HEK293 (cell line): ENCODE measurements around the gene CCER1.

ENCODE experiments used
- CTCF ChIA-PET: fragments of 350-600 bp; formaldehyde crosslinking; extraction: SDS; loops from one replicate; lab custom pipeline; 2021; ENCODE audit warnings: antibody characterized with exemption; lab: Yijun Ruan, JAX
- POLR2A ChIA-PET: fragments of 300-600 bp; formaldehyde crosslinking; extraction: SDS; loops from one replicate; lab custom pipeline; 2020; ENCODE audit warnings: antibody characterized with exemption, inconsistent platforms; lab: Yijun Ruan, JAX
- H3K27ac ChIP-seq: fragments of 200-500 bp; sonication (Bioruptor generic); 2 replicates; pipeline ENCODE4 v1.5.1; 2014; ENCODE audit warnings: low read depth, low read length, control low read depth, inconsistent platforms; ENCODE audit errors: extremely low read depth
- H3K36me3 ChIP-seq, 2 experiments: fragments of 200-500 bp in 1 of 2; sonication (Bioruptor generic) in 1 of 2; 1 replicate in 1 of 2; 2 replicates in 1 of 2; pipeline ENCODE4 v1.5.1; 2014 to 2017; ENCODE audit warnings: inconsistent platforms in 2 of 2, low read length in 2 of 2; ENCODE audit not compliant: control insufficient read depth in 2 of 2, insufficient read depth in 1 of 2
- H3K4me1 ChIP-seq: fragments of 200-500 bp; sonication (Bioruptor generic); 2 replicates; pipeline ENCODE4 v1.5.1; 2014; ENCODE audit warnings: mild to moderate bottlenecking, low read length, inconsistent platforms; ENCODE audit not compliant: control insufficient read depth, insufficient read depth
- H3K4me3 ChIP-seq: 2 replicates; pipeline ENCODE4 v1.5.1; 2011; ENCODE audit warnings: low read depth, mild to moderate bottlenecking, control low read depth, low read length, moderate library complexity
- H3K9me3 ChIP-seq: fragments of 200-500 bp; sonication (Bioruptor generic); 2 replicates; pipeline ENCODE4 v1.5.1; 2014; ENCODE audit warnings: low read depth, low read length, inconsistent platforms; ENCODE audit not compliant: control insufficient read depth, insufficient read depth
- EGR2 ChIP-seq: fragments of 450-650 bp; formaldehyde crosslinking; IDR thresholded peaks from 2 replicates; pipeline ENCODE4 v1.5.1; 2016; ENCODE audit warnings: low read depth, missing biosample characterization, missing genetic modification characterization
- HOXC10 ChIP-seq: sonication (generic); formaldehyde crosslinking; IDR thresholded peaks from 2 replicates; pipeline ENCODE4 v1.8.1; 2023; ENCODE audit warnings: mild to moderate bottlenecking, missing genetic modification reagents
- KLF16 ChIP-seq: fragments of 450-650 bp; formaldehyde crosslinking; IDR thresholded peaks from 2 replicates; pipeline ENCODE4 v1.5.1; 2017; ENCODE audit warnings: missing biosample characterization, missing genetic modification characterization
- MZF1 ChIP-seq: fragments of 450-650 bp; formaldehyde crosslinking; IDR thresholded peaks from 2 replicates; pipeline ENCODE4 v1.5.1; 2017; ENCODE audit warnings: missing biosample characterization, missing genetic modification characterization, borderline replicate concordance
- OSR2 ChIP-seq: fragments of 450-650 bp; formaldehyde crosslinking; IDR thresholded peaks from 2 replicates; pipeline ENCODE4 v1.5.1; 2016; ENCODE audit warnings: missing biosample characterization, missing genetic modification characterization
- SALL2 ChIP-seq: fragments of 450-650 bp; formaldehyde crosslinking; IDR thresholded peaks from 2 replicates; pipeline ENCODE4 v1.5.0; 2017; ENCODE audit warnings: missing biosample characterization, mild to moderate bottlenecking, missing genetic modification characterization, borderline replicate concordance
- SP3 ChIP-seq: fragments of 450-650 bp; formaldehyde crosslinking; IDR thresholded peaks from 2 replicates; pipeline ENCODE4 v1.5.1; 2016; ENCODE audit warnings: missing biosample characterization, missing genetic modification characterization
- WT1 ChIP-seq: fragments of 450-650 bp; formaldehyde crosslinking; IDR thresholded peaks from 2 replicates; pipeline ENCODE4 v1.5.1; 2016; ENCODE audit warnings: missing biosample characterization, missing genetic modification characterization
- YY2 ChIP-seq: fragments of 450-650 bp; formaldehyde crosslinking; IDR thresholded peaks from 2 replicates; pipeline ENCODE4 v1.5.1; 2016; ENCODE audit warnings: missing biosample characterization, missing genetic modification characterization
- ZBTB17 ChIP-seq: fragments of 450-650 bp; formaldehyde crosslinking; IDR thresholded peaks from 2 replicates; pipeline ENCODE4 v1.5.1; 2016; ENCODE audit warnings: missing biosample characterization, missing genetic modification characterization
- ZBTB7A ChIP-seq: fragments of 450-650 bp; formaldehyde crosslinking; IDR thresholded peaks from 2 replicates; pipeline ENCODE4 v1.5.1; 2016; ENCODE audit warnings: low read depth, missing biosample characterization, missing genetic modification characterization
- ZIC2 ChIP-seq: fragments of 450-650 bp; formaldehyde crosslinking; IDR thresholded peaks from 2 replicates; pipeline ENCODE4 v1.5.1; 2016; ENCODE audit warnings: missing biosample characterization, missing genetic modification characterization
- ZNF174 ChIP-seq: fragments of 450-650 bp; formaldehyde crosslinking; IDR thresholded peaks from 2 replicates; pipeline ENCODE4 v1.5.0; 2017; ENCODE audit warnings: missing biosample characterization, mild to moderate bottlenecking, missing genetic modification characterization
- ZNF362 ChIP-seq: fragments of 450-650 bp; formaldehyde crosslinking; IDR thresholded peaks from 2 replicates; pipeline ENCODE4 v1.5.1; 2016; ENCODE audit warnings: missing biosample characterization, missing genetic modification characterization
- ZNF426 ChIP-seq: fragments of 450-650 bp; formaldehyde crosslinking; IDR thresholded peaks from 2 replicates; pipeline ENCODE4 v1.5.1; 2017; ENCODE audit warnings: missing biosample characterization, missing genetic modification characterization, mild to moderate bottlenecking, inconsistent platforms, moderate library complexity
- ZNF510 ChIP-seq: fragments of 450-650 bp; formaldehyde crosslinking; IDR thresholded peaks from 2 replicates; pipeline ENCODE4 v1.5.1; 2018; ENCODE audit warnings: mild to moderate bottlenecking, missing genetic modification characterization, missing biosample characterization; ENCODE audit not compliant: insufficient replicate concordance
- ZNF544 ChIP-seq: fragments of 450-650 bp; formaldehyde crosslinking; IDR thresholded peaks from 2 replicates; pipeline ENCODE4 v1.5.0; 2017; ENCODE audit warnings: missing biosample characterization, missing genetic modification characterization
- ZNF558 ChIP-seq: fragments of 450-650 bp; formaldehyde crosslinking; IDR thresholded peaks from 2 replicates; pipeline ENCODE4 v1.5.1; 2016; ENCODE audit warnings: missing biosample characterization, missing genetic modification characterization
- ZNF571 ChIP-seq: fragments of 450-650 bp; formaldehyde crosslinking; IDR thresholded peaks from 2 replicates; pipeline ENCODE4 v1.5.0; 2017; ENCODE audit warnings: missing biosample characterization, missing genetic modification characterization
- ZNF585B ChIP-seq: fragments of 450-650 bp; formaldehyde crosslinking; IDR thresholded peaks from 2 replicates; pipeline ENCODE4 v1.5.1; 2016; ENCODE audit warnings: missing biosample characterization, missing genetic modification characterization
- ZNF629 ChIP-seq: fragments of 450-650 bp; formaldehyde crosslinking; IDR thresholded peaks from 2 replicates; pipeline ENCODE4 v1.5.1; 2017; ENCODE audit warnings: missing biosample characterization, missing genetic modification characterization
- ZNF654 ChIP-seq: fragments of 450-650 bp; formaldehyde crosslinking; IDR thresholded peaks from 2 replicates; pipeline ENCODE4 v1.5.1; 2016; ENCODE audit warnings: low read depth, missing biosample characterization, missing genetic modification characterization
- ZNF777 ChIP-seq: fragments of 450-650 bp; formaldehyde crosslinking; IDR thresholded peaks from 2 replicates; pipeline ENCODE4 v1.5.1; 2017; ENCODE audit warnings: missing biosample characterization, missing genetic modification characterization, borderline replicate concordance
- ZNF791 ChIP-seq: fragments of 450-650 bp; formaldehyde crosslinking; IDR thresholded peaks from 2 replicates; pipeline ENCODE4 v1.5.1; 2016; ENCODE audit warnings: missing biosample characterization, missing genetic modification characterization
- ZSCAN16 ChIP-seq: fragments of 450-650 bp; formaldehyde crosslinking; IDR thresholded peaks from 2 replicates; pipeline ENCODE4 v1.5.1; 2016; ENCODE audit warnings: missing biosample characterization, missing genetic modification characterization
- TF ChIP-seq, protein P1 (sequence below): fragments of 450-650 bp; formaldehyde crosslinking; IDR thresholded peaks from 2 replicates; pipeline ENCODE4 v1.5.1; 2017; ENCODE audit warnings: missing biosample characterization, missing genetic modification characterization
- TF ChIP-seq, protein P2 (sequence below): fragments of 450-650 bp; IDR thresholded peaks from 2 replicates; pipeline ENCODE4 v1.5.1; 2018; ENCODE audit warnings: missing biosample characterization, mild to moderate bottlenecking, missing genetic modification characterization
- TF ChIP-seq, protein P3 (sequence below): sonication (generic); formaldehyde crosslinking; IDR thresholded peaks from 2 replicates; pipeline ENCODE4 v1.8.1; 2022; ENCODE audit warnings: mild to moderate bottlenecking, moderate library complexity, missing genetic modification reagents
- TF ChIP-seq, protein P4 (sequence below): fragments of 450-650 bp; formaldehyde crosslinking; IDR thresholded peaks from 2 replicates; pipeline ENCODE4 v1.5.0; 2017; ENCODE audit warnings: missing biosample characterization, missing genetic modification characterization, borderline replicate concordance

The CCER1 gene

GRCh38 chr12:90943255-90943654 lies 11.7 kb downstream of the CCER1 start (continued):
- TF ChIP-seq, protein P1, sequence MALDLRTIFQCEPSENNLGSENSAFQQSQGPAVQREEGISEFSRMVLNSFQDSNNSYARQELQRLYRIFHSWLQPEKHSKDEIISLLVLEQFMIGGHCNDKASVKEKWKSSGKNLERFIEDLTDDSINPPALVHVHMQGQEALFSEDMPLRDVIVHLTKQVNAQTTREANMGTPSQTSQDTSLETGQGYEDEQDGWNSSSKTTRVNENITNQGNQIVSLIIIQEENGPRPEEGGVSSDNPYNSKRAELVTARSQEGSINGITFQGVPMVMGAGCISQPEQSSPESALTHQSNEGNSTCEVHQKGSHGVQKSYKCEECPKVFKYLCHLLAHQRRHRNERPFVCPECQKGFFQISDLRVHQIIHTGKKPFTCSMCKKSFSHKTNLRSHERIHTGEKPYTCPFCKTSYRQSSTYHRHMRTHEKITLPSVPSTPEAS (tag by site-specific recombination), result no peak

DNA sequence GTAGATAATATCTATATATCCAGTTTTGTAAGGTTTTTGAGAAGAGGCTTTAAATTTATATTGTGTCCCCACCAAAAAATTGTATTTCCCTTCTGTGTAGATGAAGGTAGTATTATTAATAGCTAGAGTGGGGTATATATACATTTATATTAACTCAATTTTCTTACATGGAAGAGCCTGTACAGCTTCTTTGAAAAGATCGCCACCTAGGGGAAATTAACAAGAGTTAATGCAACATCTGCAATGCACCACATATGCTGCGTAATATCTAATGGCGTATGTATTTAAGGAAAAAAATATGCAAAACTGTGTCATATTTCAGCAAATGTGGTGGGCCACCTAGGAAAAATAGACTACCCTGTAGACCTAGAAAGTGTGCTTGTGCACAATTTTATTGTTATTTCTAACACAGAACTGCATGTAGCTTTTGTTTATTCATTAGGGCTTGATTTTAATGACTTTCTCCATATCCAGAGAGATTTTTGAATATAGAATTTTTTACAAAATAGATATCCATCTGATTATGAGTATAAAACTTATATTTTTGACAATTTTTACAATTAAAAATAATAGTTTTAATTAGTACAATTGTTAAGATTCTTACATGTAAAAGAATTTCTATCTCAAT lies 14.0 kb downstream of the CCER1 start:
- TF ChIP-seq ZIC2 (tag by site-specific recombination), result no peak
- TF ChIP-seq, protein P2, sequence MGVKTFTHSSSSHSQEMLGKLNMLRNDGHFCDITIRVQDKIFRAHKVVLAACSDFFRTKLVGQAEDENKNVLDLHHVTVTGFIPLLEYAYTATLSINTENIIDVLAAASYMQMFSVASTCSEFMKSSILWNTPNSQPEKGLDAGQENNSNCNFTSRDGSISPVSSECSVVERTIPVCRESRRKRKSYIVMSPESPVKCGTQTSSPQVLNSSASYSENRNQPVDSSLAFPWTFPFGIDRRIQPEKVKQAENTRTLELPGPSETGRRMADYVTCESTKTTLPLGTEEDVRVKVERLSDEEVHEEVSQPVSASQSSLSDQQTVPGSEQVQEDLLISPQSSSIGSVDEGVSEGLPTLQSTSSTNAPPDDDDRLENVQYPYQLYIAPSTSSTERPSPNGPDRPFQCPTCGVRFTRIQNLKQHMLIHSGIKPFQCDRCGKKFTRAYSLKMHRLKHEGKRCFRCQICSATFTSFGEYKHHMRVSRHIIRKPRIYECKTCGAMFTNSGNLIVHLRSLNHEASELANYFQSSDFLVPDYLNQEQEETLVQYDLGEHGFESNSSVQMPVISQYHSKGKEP (tag by site-specific recombination), result peak; percentile 28; the same call in 1 of the 2 replicates
- peak; percentile 66 for TF ChIP-seq ZNF654 (tag by site-specific recombination)
- TF ChIP-seq, all 188 proteins: peak for 2
- CTCF ChIA-PET, result interaction anchor here (0.6 to 1.9 kb wide), 21 partner anchors 9 to 1470 kb away, joined by 3 to 10 read pairs (median 4); no protein-coding TSS in a partner anchor
- Histone ChIP-seq H3K36me3 (no peaks in the 10 kb centered on the region), H3K9me3 (no peaks in the 10 kb centered on the region), H3K4me3 (no peak overlapping the region), H3K27ac (no peak overlapping the region), H3K4me1 (no peaks in the 10 kb centered on the region)
- POLR2A ChIA-PET, result no interaction called here

DNA sequence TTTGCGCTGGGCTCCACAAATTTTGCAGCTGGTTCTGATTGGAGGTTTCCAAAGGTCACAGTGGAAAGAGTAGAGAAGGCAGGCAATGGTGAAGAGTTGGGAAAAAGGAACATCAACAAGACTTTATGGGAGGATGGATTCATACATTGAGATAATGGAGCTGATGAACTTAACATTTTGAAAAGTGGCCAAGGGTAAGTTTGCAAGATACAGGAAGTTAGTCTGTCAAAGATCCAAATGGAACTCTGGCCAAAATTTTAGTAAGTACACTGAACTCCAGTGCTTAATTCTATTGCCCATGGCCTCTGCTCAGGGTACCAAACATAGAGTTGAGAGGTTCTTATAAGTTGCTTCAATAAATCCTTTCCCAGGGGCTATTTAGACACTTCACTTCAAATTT lies 15.6 kb downstream of the CCER1 start:
- CTCF ChIA-PET, result interaction anchor here (0.6 to 0.7 kb wide), 2 partner anchors 34 to 934 kb away, joined by 3 read pairs; no protein-coding TSS in a partner anchor

GRCh38 chr12:90938451-90938850 lies 16.5 kb downstream of the CCER1 start:
- no peak for TF ChIP-seq ZNF791 (tag by site-specific recombination)
- TF ChIP-seq WT1 (tag by site-specific recombination), result no peak
- TF ChIP-seq ZNF777, result no peak
- TF ChIP-seq EGR2 (tag by site-specific recombination), result no peak
- no peak for TF ChIP-seq SP3 (tag by site-specific recombination)
- TF ChIP-seq ZNF629 (tag by site-specific recombination), result no peak
- no peak for TF ChIP-seq ZNF571 (tag by site-specific recombination)
- no peak for TF ChIP-seq ZSCAN16
- no peak for TF ChIP-seq ZNF544 (tag by site-specific recombination)
- TF ChIP-seq ZIC2 (tag by site-specific recombination), result no peak
- no peak for TF ChIP-seq YY2 (tag by site-specific recombination)
- TF ChIP-seq, protein P3, sequence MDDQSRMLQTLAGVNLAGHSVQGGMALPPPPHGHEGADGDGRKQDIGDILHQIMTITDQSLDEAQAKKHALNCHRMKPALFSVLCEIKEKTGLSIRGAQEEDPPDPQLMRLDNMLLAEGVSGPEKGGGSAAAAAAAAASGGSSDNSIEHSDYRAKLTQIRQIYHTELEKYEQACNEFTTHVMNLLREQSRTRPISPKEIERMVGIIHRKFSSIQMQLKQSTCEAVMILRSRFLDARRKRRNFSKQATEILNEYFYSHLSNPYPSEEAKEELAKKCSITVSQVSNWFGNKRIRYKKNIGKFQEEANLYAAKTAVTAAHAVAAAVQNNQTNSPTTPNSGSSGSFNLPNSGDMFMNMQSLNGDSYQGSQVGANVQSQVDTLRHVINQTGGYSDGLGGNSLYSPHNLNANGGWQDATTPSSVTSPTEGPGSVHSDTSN, result no peak
- no peak for TF ChIP-seq KLF16 (tag by site-specific recombination)
- no peak for TF ChIP-seq ZNF362 (tag by site-specific recombination)
- TF ChIP-seq, protein P4, sequence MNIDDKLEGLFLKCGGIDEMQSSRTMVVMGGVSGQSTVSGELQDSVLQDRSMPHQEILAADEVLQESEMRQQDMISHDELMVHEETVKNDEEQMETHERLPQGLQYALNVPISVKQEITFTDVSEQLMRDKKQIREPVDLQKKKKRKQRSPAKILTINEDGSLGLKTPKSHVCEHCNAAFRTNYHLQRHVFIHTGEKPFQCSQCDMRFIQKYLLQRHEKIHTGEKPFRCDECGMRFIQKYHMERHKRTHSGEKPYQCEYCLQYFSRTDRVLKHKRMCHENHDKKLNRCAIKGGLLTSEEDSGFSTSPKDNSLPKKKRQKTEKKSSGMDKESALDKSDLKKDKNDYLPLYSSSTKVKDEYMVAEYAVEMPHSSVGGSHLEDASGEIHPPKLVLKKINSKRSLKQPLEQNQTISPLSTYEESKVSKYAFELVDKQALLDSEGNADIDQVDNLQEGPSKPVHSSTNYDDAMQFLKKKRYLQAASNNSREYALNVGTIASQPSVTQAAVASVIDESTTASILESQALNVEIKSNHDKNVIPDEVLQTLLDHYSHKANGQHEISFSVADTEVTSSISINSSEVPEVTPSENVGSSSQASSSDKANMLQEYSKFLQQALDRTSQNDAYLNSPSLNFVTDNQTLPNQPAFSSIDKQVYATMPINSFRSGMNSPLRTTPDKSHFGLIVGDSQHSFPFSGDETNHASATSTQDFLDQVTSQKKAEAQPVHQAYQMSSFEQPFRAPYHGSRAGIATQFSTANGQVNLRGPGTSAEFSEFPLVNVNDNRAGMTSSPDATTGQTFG (tag by site-specific recombination), result no peak
- H3K27ac ChIP-seq, result no peak overlapping the region
- no peak overlapping the region for H3K4me3 ChIP-seq
- ChIA-PET CTCF (no interaction called here), POLR2A (no interaction called here)
- no peaks in the 10 kb centered on the region for H3K4me1 ChIP-seq
- no peaks in the 10 kb centered on the region for H3K9me3 ChIP-seq
- H3K36me3 ChIP-seq, result no peaks in the 10 kb centered on the region

More for the DNA sequence above, 15.6 kb downstream of the CCER1 start:
- no peaks in the 10 kb centered on the region for H3K36me3 ChIP-seq
- TF ChIP-seq ZNF426 (tag by site-specific recombination), result no peak
- no peak for TF ChIP-seq OSR2 (tag by site-specific recombination)
- no peak for TF ChIP-seq HOXC10 (CRISPR knock-in tag)
- TF ChIP-seq ZBTB17 (tag by site-specific recombination), result no peak
- TF ChIP-seq ZNF174 (tag by site-specific recombination), result no peak
- no peak for TF ChIP-seq ZBTB7A (tag by site-specific recombination)
- no peak for TF ChIP-seq ZNF510 (tag by site-specific recombination)
- no peak for TF ChIP-seq MZF1 (tag by site-specific recombination)
- no peak for TF ChIP-seq ZNF558 (tag by site-specific recombination)
- no peak for TF ChIP-seq SP3 (tag by site-specific recombination)
- TF ChIP-seq ZNF585B (tag by site-specific recombination), result no peak
- no peak for TF ChIP-seq SALL2 (tag by site-specific recombination)
- H3K9me3 ChIP-seq, result no peaks in the 10 kb centered on the region
- H3K27ac ChIP-seq, result no peak overlapping the region
- H3K4me1 ChIP-seq, result no peaks in the 10 kb centered on the region
- H3K4me3 ChIP-seq, result no peak overlapping the region
- POLR2A ChIA-PET, result no interaction called here
